GM18519 (cell line): ENCODE results near the gene ADCYAP1R1.

Experiments used
- ATAC-seq: cut with Tn5 transposase; IDR thresholded peaks from one replicate; pipeline ENCODE4 v1.9.1; 2021; ENCODE audit warnings: mild to moderate bottlenecking, moderate library complexity; ENCODE audit not compliant: unreplicated experiment, low FRiP score

Gene ADCYAP1R1

DNA sequence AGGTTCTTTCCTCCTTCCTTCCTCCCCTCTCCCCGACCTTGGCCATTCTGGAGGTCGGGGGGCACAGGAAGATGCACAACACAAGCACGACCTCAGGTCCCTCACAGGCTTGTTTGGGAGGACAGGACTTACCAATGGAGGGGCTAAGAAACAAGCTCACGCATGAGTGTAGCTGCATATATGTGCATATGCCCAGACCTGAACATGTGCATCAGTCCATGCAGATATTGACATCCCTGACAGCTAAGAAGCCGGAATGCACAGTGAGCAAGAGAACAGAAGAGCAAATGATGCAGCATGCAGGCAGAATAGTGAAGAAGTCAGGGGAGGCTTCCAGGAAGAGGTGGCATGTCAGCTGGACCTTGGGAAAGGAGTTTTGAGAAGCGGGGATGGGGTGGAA, 28.7 kb downstream of the ADCYAP1R1 start:
- ATAC-seq = no peak

DNA sequence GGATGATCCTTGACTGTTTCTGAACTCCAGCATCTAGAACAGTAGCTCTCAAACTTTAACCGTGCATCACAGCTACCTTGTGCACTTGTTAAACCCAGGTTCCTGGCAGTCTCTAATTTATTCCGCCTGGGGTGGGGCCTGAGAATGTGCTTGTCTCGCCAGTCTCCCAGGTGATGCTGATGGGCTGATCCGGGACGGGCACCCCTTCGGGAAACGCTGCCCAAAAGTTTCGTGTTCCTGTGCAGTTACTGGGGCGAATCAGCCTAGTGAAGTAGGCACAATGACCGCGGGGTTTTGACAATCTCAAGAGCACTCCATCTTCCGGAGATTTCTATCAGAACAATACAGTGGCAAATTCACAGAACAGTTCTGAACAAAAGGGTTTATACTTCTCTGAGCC, 29.9 kb downstream of the ADCYAP1R1 start:
- ATAC-seq = no peak

DNA sequence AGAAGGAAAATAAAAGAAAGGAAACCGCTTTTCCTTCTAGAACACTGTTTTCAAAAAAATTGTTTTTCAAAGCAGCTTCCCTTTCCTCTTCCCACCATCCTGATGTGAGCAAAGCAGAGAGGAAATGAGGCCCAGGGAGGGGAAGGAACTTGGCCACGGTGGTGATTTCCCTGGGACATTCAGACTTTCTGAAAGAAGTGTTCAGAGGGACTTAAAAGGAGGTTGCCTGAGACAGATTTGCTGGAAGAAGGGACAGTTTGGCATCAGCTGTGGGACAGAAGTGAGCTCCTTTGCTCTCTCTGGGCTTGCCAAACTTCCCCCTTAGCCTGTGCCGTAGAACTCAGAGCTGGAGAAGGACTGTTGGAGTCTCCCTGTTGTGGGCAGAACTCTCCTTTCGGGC, 30.3 kb downstream of the ADCYAP1R1 start:
- no peak for ATAC-seq

DNA sequence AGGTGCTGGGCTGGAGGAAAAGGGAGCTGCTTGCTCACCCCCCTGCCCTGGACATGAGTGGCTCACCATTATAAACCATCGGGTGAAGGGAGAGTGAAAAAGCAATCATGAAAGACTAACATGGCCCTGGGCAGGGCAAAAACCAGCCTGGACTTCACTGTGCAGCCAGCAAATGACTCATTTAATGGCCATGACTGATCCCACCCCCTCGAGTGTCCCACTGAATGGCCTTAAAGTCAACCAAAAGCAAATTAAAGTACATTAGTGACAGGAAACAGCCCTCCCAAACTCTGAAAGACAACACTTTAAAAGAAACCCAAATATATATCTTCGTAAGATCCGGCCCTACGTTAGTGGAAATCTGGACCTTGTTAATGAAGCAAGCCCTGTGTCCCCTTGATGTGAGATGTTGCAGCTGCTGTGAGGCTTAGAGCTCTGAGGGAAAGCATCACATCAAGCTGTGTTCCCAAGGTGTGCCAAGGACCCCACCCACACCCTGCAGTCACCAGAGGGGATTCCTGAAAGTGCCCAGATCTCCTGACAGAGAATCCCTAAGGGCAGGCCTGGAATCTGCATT, 31.2 kb downstream of the ADCYAP1R1 start:
- ATAC-seq = no peak

DNA sequence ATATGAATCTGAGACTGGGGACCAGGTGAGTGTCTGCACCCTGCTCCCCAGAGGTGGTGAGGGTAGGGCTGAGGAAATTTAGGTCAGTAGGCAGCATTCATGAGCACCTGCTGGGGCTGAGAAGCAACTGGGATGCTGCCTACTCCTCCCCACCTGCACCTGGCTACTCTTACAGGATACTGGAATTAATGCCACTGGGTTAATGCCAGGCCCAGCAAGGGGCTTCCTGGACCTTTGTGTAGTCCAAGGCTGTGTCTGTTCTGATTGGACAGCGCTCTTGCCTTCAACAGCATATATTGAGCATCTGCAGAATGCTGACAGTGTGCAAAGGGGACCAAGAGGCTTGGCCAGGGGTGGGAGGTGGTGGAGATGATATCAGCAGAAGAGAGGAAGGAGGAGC, 32.1 kb downstream of the ADCYAP1R1 start:
- no peak for ATAC-seq

DNA sequence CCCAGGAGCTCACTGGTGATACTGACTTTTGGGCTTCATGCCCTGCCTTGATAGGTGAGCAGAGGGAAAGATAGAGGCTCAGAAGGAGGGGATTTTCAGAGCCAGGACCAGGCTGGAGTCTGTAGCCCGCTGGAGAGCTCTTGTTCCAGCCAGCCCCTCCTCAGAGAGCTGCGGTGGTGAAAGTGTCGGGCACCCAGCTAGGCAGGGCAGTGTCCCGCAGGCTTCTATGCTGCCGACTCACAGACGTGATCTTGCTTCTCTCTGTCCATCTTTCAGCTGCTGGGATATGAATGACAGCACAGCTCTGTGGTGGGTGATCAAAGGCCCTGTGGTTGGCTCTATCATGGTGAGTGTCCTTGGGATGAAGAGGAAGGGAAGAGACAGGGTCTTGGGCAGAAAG, 35.2 kb downstream of the ADCYAP1R1 start:
- ATAC-seq = no peak

DNA sequence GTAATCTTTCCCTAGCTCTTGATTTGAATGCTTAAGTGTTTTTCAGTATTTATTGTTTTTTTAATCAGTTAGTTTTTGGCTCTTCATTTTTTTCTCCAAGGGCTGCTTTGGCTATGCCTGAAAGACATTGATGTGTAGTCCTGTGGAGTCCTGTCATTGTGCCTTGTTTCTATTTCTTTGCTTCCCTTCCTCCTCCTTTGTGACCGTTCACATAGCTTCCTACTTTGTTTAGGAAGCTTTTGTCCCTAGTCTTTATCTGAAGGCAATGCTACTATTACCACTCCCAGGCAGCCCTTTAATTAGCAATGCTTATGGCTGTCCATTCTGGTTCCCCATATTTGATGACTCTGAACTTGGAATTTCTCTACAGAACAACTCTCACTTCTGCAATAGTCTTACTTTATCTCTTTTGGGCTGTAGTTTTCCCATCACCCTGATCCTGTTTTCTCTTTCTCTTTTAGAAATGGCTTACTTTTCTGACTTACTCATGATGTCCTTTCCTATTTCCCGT, 39.9 kb downstream of the ADCYAP1R1 start:
- ATAC-seq = no peak

DNA sequence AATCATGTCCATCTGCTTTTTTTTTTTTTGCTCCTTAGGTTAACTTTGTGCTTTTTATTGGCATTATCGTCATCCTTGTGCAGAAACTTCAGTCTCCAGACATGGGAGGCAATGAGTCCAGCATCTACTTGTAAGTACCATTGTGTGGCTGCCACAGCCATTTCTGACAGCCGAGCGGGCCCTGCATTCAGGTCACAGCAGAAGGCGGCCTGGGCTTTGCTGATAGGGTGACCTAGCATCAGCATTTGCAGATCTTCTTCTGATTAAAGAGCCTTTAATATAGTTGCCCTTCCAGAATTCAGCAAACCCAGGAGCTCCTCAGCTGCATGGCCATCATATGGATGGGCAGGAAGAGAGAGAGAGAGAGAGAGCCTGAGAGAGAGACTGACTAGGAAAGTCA, 40.5 kb downstream of the ADCYAP1R1 start:
- ATAC-seq = no peak

DNA sequence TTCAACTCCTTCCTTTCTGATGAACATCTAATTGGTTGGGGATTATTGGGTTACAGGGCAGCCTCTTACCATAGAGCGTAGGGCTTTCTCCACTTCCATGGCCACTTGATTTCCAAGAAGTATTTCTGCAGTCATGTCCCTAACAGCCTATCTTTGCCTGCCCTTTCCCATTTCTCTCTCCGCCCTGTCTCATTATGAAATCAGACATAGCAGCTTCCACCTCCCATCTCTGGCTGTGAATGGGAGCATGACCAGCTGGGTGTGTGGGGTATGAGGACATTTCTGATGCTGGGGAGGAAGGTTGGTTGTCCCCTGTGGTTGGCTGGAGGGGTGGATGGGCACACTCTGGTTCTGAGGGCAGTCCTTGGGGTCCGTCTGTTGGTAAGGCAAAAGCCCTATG, 41.2 kb downstream of the ADCYAP1R1 start:
- ATAC-seq = no peak

DNA sequence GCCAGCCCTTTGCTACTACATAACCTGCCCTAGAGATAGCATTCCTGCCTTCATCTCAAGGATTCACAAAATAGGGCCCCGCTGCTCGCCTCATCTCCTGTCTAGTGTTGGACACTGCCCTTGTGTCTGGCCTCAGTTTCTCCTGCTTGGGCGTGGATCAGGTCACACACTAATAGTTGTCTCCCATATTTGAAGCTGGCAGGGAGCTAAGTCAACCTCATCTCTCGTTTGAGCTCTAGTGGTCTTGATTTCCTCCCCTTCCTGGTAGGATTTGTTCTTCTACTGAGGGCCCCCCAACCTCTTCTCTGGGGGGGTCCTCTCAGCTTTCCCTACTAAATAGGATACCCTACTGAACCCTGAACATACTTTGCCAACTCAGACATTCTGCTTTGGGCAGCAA, 42.2 kb downstream of the ADCYAP1R1 start:
- no peak for ATAC-seq

DNA sequence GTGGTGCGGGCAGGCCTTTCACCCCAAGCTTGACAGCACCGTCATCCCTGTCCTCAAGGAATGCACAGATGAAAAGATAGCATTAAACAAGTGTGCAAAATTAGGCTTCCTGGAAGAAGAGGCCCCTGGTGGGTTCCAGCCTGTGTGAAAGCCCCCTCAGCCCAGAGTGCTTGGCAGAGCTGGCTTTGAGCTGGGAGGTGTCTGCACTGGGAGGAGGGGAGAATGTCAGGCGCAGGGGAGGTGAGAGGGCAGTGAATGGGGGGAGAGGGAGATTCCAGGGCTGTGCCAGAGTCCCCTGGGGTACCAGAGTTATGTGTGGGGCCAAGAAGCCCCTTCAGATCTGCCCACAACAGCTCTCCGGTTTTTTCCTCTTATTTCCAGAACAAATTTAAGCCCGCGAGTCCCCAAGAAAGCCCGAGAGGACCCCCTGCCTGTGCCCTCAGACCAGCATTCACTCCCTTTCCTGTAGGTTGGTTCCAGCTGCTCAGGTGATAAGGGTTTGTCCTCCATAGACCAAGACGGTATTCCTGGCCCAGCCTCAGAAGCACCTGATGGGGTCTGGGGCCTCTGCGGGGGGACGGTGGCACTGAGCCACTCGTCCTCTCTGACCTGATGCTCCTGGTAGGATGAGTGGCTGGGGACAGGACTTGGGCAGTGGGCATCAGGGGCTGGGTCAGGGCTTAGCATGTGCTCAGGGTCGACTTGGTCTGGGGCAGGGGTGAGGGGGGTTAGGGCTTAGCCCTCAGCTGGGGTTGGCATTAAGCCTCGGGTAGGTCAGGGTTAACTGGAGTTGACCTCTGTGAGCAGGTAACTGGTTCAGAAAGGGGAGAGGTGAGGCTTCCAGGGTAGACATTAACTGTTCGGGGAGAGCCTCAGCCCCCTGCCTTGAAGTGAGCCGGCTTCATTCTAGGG, 43.4 kb downstream of the ADCYAP1R1 start:
- ATAC-seq = no peak

DNA sequence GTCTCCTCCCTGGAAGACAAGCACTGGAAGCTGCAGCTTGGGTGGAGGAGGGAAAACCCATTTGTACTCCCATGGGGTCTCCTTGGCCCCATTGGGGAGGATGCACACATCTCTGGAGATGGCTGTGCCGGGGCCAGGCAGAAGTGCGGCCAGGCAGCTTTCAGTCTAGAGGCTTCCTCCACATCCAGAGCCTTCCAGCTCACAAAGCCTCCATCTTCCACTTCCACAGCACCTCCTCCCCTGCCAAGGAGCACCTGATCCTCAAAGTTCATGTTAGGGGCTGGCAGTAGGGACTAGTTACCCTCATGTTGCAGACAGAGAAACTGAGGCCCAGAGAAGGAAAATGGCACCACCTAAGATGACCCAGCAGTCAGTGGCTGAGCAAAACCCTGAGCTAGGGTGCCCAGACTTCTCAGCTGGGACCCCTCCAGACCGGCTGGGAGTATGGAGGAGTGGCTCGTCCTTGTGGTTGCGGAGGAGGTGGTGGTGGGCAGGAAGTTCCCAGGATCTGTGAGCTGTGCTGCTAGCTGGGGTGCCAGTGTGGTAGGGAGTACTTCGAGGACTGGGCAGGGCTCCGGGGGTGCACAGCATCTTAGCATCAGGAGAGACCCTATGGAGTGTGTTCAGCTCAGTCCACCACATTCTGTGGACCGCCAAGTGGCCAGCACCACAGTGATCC, 44.2 kb downstream of the ADCYAP1R1 start:
- no peak for ATAC-seq

DNA sequence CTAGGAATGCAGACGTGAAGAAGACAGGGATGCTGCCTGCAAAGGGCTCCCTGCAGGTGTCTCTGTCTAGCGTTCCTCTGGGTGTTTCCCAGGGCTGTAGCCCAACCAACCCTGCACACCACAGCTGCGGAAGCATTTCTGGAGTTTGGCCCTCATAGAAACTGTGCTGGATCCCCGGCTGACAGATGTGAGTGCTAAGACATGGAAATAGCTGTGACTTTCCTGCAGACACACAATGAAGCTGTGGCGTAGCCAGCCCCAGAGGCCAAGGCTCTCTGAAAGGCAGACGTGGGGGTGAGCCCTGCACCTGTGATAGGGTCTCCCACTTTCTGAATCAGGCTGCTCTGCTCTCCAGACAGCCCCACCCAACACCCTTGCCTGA, 44.8 kb downstream of the ADCYAP1R1 start:
- no peak for ATAC-seq

DNA sequence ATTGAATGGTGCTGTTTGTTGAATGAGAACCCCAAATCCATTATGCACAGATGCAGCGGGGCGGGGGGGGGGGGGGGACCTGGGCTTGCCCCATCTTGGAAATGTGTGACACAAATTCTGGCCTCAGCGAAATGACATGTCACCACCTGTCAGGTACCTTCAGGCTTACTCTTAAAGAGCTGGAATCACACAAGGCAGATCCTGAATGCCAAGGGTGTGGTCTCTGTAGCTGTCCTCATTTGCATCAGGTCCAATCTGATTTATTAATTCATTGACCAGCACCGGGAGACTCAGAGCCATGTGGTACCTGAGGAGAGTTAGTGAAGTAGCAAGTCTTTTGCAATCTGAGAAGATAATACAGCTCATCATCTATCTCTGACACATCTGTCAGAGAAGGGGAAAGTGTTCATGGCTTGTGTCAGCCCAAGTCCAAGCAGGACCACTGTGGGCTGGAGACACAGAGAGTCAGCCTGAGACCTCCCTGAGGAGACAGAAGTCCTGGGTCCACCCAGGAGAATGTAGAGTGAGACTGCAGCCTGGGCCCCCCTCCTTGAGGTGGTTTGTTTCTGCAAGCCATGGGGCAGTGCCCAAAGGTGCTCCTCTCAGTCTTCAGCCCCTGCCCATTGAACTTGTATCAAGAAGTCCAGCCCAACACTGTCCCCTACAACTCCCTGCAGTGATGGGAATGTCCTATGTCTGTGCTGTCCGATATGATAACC, 46.7 kb downstream of the ADCYAP1R1 start:
- ATAC-seq = no peak

DNA sequence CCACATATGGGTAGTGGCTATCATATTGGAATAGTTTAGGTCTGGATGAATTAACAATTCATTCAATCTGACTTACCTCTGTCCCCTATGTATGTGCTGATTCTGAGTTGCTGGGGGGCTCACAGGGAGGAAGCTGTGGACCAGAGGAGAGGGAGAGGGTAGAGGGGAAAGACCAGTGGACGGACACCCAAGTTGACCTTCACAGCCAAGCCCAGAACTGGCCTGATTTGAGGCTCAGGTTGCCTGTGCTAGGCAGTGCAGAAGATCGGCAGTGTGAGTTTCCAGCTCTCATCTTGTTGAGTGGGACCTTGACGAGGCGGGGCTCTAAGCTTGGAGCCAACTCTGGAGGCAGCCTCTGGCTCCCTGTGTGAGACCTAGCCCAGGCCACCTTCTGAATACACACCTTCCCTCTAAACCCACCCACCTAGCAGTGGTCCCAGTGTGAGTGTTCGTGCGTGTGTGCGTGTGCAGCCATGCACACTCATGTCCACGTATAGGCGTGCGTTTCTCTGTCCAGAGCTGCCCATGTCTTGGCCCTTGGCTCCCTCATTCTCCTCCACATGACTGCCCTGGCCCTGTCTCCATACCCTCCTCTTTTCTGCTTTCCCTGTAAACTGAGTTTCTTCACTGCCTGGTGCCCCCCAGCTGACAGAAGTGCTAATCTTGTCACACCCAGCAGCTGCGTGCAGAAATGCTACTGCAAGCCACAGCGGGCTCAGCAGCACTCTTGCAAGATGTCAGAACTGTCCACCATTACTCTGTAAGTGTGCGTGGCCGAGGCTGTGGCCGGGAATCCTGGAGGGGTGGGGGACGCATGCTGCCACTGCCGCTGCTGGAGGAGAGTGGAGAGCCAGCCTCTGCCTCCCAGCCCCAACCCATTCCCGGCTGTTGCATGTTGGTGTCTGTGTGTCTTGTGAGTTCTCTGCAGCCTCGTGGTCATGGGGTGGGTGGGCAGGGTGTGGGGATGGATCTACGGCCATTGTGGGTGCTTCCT, 47.6 kb downstream of the ADCYAP1R1 start:
- ATAC-seq = no peak

DNA sequence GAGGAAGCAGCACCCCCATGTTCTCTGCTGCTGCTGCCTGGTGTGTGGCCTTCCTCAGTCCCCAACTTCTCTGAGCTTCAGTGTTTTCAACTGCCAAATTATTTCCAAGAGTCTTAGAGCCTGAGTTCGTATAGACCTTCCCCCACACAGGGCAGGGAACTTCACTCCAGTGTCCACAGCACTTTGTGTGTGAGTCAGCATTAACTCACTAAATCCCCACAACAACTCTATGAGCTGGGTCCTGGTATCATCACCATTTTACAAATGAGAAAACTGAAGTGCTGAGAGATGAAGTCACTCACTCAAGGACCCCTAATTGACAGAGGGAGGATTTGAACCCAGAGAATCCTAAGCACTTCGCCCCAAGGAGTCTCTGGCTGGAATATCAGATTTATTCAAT, 48.3 kb downstream of the ADCYAP1R1 start:
- no peak for ATAC-seq

DNA sequence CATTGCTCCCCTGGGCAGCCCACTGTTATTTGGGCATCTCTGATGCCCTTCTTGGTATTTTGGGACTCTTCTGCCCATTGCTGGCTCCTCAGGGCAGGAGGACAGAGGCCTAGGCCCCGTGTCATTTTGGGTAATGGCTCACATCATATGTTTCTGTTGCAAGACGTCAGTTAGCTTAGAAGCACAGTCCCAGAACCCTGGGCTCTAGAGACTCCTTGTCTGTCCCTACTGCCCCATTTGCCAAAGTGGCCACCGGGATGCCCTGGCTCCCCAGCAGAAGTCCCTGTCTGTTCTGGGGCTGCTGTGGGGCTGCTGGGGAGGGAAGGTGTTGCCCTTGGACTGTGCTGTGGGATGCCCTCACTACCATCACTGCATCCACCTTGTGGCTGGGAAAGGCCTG, 48.8 kb downstream of the ADCYAP1R1 start:
- no peak for ATAC-seq

DNA sequence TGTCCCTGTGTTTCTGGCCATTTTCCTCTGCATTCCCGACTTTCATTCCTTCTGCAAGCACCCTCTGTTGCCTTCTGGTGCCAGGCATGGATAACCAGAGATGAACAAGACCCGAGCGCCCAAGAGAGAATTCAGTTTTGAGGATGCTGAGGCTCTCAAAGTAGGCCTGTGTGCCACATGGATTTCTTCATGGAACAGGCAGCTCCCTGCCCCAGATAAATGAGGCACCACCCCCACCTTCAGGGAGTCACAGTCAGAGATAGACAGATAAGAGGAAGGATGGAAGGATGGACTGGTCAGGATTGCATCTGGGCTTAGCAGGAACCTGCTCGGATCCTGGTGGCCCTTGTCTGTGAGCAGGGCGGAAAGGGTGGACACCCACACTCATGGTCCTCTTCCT, 49.4 kb downstream of the ADCYAP1R1 start:
- ATAC-seq = no peak

DNA sequence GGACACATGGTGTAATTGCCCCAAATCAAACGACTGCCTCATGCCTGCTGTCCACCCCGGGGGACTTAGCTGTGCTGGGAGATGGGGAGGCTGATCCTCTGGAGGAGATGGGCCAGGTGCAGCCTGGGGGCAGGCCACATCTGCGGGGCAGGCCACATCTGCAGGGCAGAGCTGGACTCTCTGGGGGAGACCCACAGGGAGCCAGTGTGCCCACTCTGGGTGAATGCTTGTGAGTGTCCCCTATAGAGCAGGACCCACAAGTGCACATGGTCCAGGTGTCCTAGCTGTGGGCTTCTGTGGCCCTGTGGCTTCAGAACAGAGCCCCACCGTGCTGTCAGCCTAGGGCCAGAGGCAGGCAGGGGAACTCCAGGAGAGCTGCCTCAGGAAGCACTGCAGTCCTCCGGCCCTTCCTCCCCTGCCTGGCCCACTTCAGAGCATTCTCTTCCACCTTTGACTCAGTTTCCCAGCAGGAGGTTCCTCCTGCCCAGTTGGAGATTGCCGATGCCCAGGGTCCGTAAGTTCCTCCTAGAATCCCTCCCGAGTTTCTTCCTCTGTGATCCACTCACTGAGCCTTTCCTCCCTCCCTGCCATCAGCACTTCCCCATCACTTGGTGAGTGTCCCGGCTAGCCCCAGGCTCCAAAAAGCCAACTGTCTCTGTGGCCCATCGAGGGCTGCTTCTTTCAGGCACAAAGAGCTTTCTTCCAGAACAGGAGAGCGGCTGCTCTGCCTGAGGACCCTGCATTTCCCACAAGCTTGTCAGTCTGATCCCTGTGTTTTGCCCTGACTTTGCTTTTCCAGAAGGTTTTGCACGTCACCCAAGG, 50.3 kb downstream of the ADCYAP1R1 start:
- no peak for ATAC-seq
